Tibial artery (tissue), 4 donors: ENCODE results near the gene GABRG3.

Experiments used
- DNase-seq, 2 donors: peaks; one replicate each; pipeline ENCODE4 v3.0.0-alpha.2; 2019
- H3K27ac ChIP-seq, 2 donors: fragments of 200-600 bp; sonication (generic) in 1 of 2; 1 replicate in 1 of 2; 2 replicates in 1 of 2; pipeline ENCODE4 v1.5.1; 2018 to 2019; ENCODE audit warnings: mild to moderate bottlenecking in 1 of 2
- H3K27me3 ChIP-seq, 2 donors: fragments of 200-600 bp; sonication (generic) in 1 of 2; one replicate each; pipeline versions ENCODE4 v1.5.1 to v1.6.0; 2016 to 2019
- H3K36me3 ChIP-seq, 3 donors: fragments of 200-600 bp; sonication (generic) in 2 of 3; one replicate each; pipeline ENCODE4 v1.5.1; 2016 to 2019; ENCODE audit warnings: mild to moderate bottlenecking in 2 of 3
- H3K4me1 ChIP-seq, 4 donors: fragments of 200-600 bp; sonication (generic) in 2 of 4; 1 replicate in 3 of 4; 2 replicates in 1 of 4; pipeline ENCODE4 v1.5.1; 2016 to 2019
- H3K4me3 ChIP-seq, 2 donors: fragments of 200-600 bp; sonication (generic) in 1 of 2; 1 replicate in 1 of 2; 2 replicates in 1 of 2; pipeline ENCODE4 v1.5.1; 2018 to 2019; ENCODE audit warnings: mild to moderate bottlenecking in 2 of 2
- H3K9me3 ChIP-seq, 3 donors: fragments of 200-600 bp; sonication (generic) in 1 of 3; one replicate each; pipeline ENCODE4 v1.5.1; 2016 to 2019
- intact Hi-C: fragments of 100-400 bp; cut with DNase I; formaldehyde crosslinking; loops from one replicate; pipeline ENCODE4 v1.15.0; 2023; ENCODE audit warnings: low total_unique reads
- TF ChIP-seq, protein P1 (sequence below), 2 experiments: fragments of 200-600 bp in 1 of 2; fragments of 450-650 bp in 1 of 2; IDR thresholded peaks; one replicate each; pipeline ENCODE4 v1.5.1; 2017 to 2019; ENCODE audit warnings: antibody characterized with exemption in 2 of 2, mild to moderate bottlenecking in 1 of 2, moderate library complexity in 1 of 2

The GABRG3 gene

DNA sequence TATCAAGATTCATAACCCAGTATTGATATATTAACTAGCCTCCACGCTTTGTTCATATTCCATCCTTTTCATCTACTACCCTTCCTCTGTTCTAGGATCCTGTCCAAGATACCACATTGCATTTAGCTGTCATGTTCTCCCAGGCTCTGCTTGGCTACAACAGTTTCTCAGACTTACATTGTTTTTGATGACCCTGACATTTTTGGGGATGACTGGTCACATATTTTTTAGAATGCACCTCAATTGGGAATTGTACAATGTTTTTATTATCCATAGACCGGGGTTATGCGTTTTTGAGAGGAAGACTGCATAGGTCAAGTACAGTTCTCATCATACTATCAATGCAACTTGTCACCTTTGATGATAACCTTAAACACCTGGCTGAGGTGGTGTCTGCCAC, 421.2 kb downstream of the GABRG3 start:
- no peak for DNase-seq
- Histone ChIP-seq H3K4me1 (no peaks in the 10 kb centered on the region), H3K27me3 (no peaks in the 10 kb centered on the region), H3K4me3 (no peak overlapping the region), H3K9me3 (no peaks in the 10 kb centered on the region), H3K36me3 (no peaks in the 10 kb centered on the region), H3K27ac (no peak overlapping the region)
- intact Hi-C loops = no loop called here
- TF ChIP-seq, protein P1, sequence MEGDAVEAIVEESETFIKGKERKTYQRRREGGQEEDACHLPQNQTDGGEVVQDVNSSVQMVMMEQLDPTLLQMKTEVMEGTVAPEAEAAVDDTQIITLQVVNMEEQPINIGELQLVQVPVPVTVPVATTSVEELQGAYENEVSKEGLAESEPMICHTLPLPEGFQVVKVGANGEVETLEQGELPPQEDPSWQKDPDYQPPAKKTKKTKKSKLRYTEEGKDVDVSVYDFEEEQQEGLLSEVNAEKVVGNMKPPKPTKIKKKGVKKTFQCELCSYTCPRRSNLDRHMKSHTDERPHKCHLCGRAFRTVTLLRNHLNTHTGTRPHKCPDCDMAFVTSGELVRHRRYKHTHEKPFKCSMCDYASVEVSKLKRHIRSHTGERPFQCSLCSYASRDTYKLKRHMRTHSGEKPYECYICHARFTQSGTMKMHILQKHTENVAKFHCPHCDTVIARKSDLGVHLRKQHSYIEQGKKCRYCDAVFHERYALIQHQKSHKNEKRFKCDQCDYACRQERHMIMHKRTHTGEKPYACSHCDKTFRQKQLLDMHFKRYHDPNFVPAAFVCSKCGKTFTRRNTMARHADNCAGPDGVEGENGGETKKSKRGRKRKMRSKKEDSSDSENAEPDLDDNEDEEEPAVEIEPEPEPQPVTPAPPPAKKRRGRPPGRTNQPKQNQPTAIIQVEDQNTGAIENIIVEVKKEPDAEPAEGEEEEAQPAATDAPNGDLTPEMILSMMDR (IDR thresholded peaks at IDR 0.05) = no peak

DNA sequence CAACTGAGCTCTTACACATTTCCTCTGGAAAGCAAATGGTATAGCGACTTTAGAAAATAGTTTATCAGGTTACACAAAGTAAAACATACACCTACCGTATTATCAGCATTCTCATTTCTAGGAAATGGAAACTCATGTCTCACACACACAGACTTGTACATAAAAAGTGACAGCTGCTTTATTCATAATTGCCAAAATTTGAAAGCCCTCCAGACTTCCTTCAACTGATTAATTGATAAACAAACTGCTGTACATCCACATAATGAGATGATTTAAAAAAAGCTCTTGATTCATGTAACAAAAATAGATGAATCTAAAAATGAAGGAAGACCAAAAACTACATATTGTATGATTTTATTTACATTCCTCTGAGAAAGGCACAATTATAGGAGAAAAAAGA, 425.5 kb downstream of the GABRG3 start:
- H3K4me3 ChIP-seq = no peak overlapping the region
- DNase-seq = no peak
- intact Hi-C loops = no loop called here
- H3K36me3 ChIP-seq = no peaks in the 10 kb centered on the region
- no peaks in the 10 kb centered on the region for H3K9me3 ChIP-seq
- no peaks in the 10 kb centered on the region for H3K4me1 ChIP-seq
- TF ChIP-seq, protein P1 (IDR thresholded peaks at IDR 0.05) = no peak
- H3K27me3 ChIP-seq = no peaks in the 10 kb centered on the region
- no peak overlapping the region for H3K27ac ChIP-seq

DNA sequence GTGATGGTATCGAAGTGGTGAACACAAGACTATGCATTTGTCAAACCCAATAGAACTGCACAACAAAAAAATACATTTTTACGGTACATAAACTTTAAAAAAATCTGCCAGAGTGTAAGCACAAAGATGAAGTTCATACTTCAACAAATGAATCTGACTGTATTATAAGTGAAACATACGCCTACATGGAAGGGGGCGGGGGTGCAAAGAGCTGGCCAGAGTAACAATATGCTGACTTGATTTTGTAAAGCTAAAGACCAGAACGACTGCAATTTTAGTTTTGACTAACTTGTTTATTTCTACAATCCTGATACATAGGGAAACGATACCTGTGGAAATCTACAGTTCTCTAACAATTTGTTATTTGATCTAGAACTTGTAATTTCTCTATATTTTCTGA, 426.0 kb downstream of the GABRG3 start:
- Histone ChIP-seq H3K4me3 (no peak overlapping the region), H3K36me3 (no peaks in the 10 kb centered on the region), H3K4me1 (no peaks in the 10 kb centered on the region), H3K27me3 (no peaks in the 10 kb centered on the region), H3K9me3 (no peaks in the 10 kb centered on the region), H3K27ac (no peak overlapping the region)
- TF ChIP-seq, protein P1 (IDR thresholded peaks at IDR 0.05) = no peak
- intact Hi-C loops = no loop called here
- DNase-seq = no peak

DNA sequence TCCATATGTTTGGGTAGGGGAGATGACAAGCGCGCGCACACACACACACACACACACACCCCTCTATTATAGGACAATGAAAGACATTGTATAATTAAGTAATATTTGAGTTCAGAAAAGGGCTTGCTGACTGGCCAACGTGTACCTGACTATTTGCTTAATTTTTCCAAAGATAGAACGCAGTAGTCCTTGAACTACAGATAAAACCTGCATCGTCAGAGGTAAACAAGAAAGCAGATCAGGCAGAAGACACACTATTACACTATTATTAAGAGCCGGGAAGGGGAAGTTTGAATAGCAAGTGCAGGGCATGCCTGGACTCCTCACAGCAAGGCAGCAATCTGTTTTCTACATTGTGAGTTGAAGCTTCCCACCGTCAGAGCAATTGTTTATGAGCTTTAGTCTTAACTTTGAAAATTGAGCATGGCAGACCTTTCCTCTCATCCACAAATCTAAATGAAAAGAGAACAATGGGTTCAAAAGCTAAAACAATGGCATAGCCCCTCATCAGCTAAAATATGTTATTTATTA, 427.7 kb downstream of the GABRG3 start:
- no peaks in the 10 kb centered on the region for H3K36me3 ChIP-seq
- no peak for DNase-seq
- H3K9me3 ChIP-seq = no peaks in the 10 kb centered on the region
- H3K27me3 ChIP-seq = no peaks in the 10 kb centered on the region
- intact Hi-C loops = no loop called here
- no peak overlapping the region for H3K27ac ChIP-seq
- no peaks in the 10 kb centered on the region for H3K4me1 ChIP-seq
- TF ChIP-seq, protein P1 (IDR thresholded peaks at IDR 0.05) = no peak
- no peak overlapping the region for H3K4me3 ChIP-seq

DNA sequence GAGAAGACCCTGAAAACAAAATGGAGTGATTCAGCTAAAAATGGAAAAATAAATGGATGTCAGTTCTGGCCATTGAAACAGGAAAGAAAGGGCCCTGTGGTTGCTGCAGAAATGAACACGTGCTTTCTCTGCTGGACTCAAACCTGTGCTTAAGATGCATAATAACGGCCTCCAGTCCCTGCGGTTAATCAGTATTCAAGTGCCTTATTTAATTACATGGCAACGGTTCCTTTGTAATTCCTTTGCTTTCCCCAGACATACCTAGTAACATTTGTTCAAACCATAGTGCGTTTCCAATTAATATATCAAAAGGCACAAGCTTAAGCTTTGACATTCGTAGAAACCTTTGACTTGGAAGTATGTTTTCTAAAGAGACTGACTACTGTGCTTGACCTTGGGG, 428.3 kb downstream of the GABRG3 start:
- H3K4me1 ChIP-seq = no peaks in the 10 kb centered on the region
- no peaks in the 10 kb centered on the region for H3K36me3 ChIP-seq
- no peak for DNase-seq
- intact Hi-C loops = no loop called here
- no peak overlapping the region for H3K27ac ChIP-seq
- no peak overlapping the region for H3K4me3 ChIP-seq
- H3K9me3 ChIP-seq = no peaks in the 10 kb centered on the region
- TF ChIP-seq, protein P1 (IDR thresholded peaks at IDR 0.05) = no peak
- H3K27me3 ChIP-seq = no peaks in the 10 kb centered on the region

DNA sequence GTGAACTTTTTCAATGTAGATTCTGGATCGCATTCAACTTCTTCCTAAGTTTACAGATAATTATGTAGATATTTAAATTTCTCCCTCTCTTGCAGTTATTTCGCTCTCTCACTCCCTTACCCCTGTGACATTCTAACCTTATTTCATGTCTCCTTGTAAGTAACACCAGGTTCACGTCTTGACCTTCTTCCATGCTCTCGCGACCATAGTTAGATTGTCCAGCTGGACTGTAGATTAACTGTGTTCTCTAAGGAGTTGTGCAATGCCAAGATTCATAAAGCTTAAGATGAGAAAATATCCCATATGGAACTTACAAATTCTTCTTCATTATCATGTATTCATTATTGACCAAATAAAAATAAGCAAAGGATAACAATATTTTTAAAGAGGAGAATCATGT, 430.5 kb downstream of the GABRG3 start:
- no peaks in the 10 kb centered on the region for H3K36me3 ChIP-seq
- TF ChIP-seq, protein P1 (IDR thresholded peaks at IDR 0.05) = no peak
- DNase-seq = no peak
- H3K9me3 ChIP-seq = no peaks in the 10 kb centered on the region
- H3K27me3 ChIP-seq = no peaks in the 10 kb centered on the region
- H3K4me1 ChIP-seq = no peaks in the 10 kb centered on the region
- intact Hi-C loops = loop anchor here (5.0 kb wide), 1 partner anchor 51 kb away; no protein-coding TSS in a partner anchor
- no peak overlapping the region for H3K4me3 ChIP-seq
- H3K27ac ChIP-seq = no peak overlapping the region
